22Rv1 (cell line): Measurements from ENCODE around the gene USB1.

Experiments
- H3K27ac ChIP-seq: fragments of 450-650 bp; 2 replicates; pipeline ENCODE4 v1.5.1; 2017
- ZFX ChIP-seq: fragments of 450-650 bp; IDR thresholded peaks from 2 replicates; pipeline ENCODE4 v1.6.1; 2017; ENCODE audit warnings: antibody characterized with exemption, borderline replicate concordance
- TF ChIP-seq, protein P1 (sequence below): fragments of 450-650 bp; IDR thresholded peaks from 2 replicates; pipeline ENCODE4 v1.5.1; 2017; ENCODE audit warnings: mild to moderate bottlenecking

Gene USB1

DNA sequence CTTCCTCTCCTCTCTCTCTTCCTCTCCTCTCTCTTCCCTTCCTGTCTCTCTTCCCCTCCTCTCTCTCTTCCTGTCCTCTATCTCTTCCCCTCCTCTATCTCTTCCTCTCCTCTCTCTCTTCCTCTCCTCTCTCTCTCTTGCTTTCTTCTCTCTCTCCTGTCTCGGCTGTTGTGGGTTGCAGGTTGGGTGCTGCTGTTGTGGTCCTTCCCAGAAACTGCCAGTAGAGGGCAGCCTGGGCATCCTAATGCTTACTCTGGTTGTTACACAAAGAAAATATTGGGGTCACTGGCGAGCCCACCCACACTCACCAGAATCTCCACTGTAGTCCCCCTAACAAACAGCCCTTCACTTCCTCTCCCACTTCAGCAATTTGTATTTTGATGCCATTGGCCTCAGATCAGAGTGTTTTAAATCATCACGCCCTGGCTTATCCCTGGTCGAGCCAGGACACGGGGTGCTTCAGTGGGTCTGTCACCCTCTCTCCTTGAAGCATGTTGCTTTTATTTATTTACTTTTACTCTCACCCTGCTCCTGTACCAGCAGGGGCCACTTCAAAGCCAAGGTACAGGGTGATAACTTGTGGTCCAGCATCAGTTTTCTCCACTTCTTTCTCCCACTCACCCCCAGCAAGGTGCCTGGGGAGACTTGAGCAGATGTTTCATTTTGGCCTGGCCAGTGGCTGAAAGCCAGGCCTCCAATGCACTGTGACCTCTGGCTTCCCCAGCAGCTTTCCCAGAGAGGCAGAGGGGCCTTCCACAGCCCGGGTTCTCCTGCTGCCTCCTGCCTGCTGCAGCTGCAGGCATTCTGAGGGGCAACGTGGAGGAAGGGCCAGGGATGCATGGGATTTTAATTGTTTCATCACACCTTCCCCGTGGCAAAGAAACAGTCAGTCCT is 19.7 kb downstream of the USB1 start:
- H3K27ac ChIP-seq, result no peak overlapping the region
- TF ChIP-seq ZFX, result no peak
- TF ChIP-seq, protein P1, sequence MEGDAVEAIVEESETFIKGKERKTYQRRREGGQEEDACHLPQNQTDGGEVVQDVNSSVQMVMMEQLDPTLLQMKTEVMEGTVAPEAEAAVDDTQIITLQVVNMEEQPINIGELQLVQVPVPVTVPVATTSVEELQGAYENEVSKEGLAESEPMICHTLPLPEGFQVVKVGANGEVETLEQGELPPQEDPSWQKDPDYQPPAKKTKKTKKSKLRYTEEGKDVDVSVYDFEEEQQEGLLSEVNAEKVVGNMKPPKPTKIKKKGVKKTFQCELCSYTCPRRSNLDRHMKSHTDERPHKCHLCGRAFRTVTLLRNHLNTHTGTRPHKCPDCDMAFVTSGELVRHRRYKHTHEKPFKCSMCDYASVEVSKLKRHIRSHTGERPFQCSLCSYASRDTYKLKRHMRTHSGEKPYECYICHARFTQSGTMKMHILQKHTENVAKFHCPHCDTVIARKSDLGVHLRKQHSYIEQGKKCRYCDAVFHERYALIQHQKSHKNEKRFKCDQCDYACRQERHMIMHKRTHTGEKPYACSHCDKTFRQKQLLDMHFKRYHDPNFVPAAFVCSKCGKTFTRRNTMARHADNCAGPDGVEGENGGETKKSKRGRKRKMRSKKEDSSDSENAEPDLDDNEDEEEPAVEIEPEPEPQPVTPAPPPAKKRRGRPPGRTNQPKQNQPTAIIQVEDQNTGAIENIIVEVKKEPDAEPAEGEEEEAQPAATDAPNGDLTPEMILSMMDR, result peak; percentile 88

DNA sequence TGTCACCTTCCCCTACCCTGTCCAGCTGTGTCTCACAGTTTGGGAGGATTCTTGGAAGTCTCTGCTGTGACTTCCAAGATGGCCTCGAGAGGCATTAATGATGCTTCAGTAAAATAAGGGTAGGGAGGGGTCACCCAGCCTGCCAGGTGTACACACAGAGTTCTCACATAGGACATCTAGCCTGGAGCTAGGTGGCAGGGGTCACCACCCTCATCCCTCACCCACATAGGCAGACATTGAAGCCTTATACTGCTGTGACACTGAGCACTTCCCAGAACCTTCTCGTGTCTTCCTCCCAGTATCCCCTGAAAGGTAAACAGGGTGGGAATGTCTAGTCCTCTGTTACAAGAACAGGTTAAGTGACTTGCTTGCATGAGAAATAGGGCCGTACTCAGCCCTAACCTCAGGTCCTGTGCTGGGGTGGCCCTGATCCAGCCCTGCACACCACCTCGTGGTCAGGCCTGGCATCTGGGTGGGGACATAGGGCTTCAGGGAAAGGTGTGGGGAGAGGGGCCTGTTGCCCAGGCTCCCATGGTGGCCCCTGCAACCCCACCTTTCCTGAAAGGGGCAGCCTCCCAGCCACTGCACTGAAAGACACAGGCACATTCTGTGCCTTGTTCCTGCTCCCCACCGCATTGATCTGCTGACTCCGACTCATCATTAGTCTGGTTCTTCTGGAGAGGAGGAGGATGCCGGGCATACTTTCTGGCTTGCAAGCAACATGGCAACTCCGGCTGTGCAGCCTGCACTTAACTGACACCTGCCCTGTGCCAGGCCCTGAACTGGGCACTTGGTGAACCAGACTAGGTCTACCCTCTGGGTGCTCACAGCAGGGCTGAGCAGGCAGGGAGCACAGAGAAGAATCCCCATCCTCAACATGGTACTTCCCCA is 20.7 kb downstream of the USB1 start:
- peak overlapping the region; percentile 40 for H3K27ac ChIP-seq
- no peak for TF ChIP-seq ZFX
- TF ChIP-seq, protein P1, result no peak

DNA sequence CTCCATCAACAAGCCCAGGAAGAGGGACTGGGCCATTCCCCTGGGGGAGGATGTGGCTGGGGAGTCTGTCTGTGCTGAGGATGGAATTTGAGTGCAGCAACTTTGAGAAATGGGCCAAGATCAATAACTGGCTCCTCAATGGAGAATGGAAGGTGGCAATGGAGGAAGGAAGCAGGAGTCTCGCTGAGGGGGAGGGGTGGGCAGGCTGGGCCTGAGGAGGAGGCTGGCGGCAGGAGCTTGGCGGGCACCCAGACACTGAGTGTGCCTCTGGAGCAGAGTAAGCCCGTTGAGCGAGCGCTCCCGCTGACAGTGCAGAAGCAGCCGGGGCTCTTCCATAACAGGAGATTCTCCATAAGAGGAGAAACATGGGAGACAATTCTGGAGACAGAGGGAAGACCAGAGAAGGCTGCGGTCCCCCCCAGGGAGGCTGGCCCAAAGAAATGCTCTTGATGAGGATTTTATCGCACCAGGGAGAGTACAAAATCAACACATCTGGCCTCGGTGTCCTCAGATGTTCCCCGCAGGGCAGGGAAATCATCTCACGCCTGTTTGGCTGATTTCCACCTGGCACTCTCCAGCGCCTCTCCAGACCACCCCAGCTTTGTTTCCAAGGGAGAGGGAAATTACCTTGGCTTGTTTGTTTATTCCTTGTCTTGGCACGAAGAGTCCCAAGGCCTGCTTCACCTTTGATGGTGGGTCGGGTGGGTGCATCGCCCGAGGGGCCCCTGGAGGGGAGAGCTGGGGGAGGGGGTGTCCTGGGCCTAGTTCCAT is 21.6 kb downstream of the USB1 start:
- TF ChIP-seq, protein P1, result no peak
- TF ChIP-seq ZFX, result no peak
- H3K27ac ChIP-seq, result peak overlapping the region; percentile 40

GRCh38 chr16:58024486-58025350 is 23.5 kb downstream of the USB1 start:
- peak overlapping the region; percentile 88 for H3K27ac ChIP-seq

DNA sequence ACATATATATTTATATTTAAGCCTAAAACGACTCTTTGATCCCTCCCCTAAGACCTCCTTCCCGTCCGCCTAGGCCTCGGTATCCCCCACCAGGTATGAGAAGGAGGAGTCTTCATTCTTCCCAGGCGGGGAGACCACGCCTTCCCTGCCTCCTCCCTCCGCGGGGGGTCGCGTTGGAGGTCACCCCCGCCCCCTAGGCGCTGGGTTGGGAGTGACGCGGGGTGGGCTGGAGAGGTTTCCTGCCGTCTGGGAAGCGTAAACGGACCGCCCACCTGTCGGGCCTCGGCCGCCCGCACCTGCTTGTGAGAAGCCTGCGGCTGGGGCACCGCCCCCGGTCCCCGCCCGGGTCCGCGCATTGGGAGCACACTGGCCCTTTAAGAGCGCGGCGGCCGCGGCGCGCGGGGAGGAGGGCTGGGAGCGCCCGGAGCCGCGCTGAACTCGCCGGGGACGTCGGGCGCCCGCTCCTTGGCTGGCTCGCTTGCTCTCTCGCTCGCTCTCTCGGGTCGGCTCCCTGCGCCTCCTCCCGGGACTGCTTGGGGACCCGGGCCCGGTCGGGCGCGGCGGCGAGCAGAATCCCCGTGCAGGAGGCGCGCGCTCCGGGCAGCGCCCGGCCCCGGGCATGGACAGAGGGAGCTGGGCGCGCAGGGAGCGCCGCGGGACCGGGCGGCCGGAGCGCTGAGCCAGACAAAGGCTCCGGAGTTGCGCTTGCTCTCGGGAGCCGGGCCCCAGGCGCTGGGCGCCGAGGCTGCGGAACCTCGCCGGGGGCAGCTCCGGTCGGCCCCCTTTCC is 24.3 kb downstream of the USB1 start, which contains the start of gene MMP15:
Gene MMP15 (plus strand): TSS at position 404 of the 788 bp plus-strand sequence. CDS start 597 bp downstream, outside the sequence.
- H3K27ac ChIP-seq, result peak within 1 kb of the TSS; percentile 88
- TF ChIP-seq, protein P1, result no peak
- TF ChIP-seq ZFX, result no peak

More at GRCh38 chr16:58024486-58025350, 23.5 kb downstream of the USB1 start:
- TF ChIP-seq ZFX, result no peak
- TF ChIP-seq, protein P1, result no peak
